MM.1S (cell line): Measurements from ENCODE around the gene HDAC3.

ENCODE experiments used
- DNase-seq: peaks from one replicate; pipeline ENCODE4 v3.0.0-alpha.2; 2015
- H2AFZ ChIP-seq: fragments of 300-600 bp; sonication (generic); 2 replicates; pipeline ENCODE4 v1.6.0; 2016; ENCODE audit warnings: antibody characterized with exemption, low read length
- H3F3A ChIP-seq: fragments of 300-600 bp; sonication (generic); 2 replicates; pipeline ENCODE4 v1.6.1; 2016; ENCODE audit warnings: mild to moderate bottlenecking, antibody characterized with exemption, low read length, moderate library complexity, mixed read lengths; ENCODE audit not compliant: insufficient read depth
- H3K27ac ChIP-seq: fragments of 300-600 bp; sonication (generic); 2 replicates; pipeline ENCODE4 v1.5.1; 2016; ENCODE audit warnings: mild to moderate bottlenecking, low read length
- H3K27me3 ChIP-seq: fragments of 300-600 bp; sonication (generic); replicated peaks from 2 replicates; pipeline ENCODE4 v1.6.0; 2016; ENCODE audit warnings: low read length; ENCODE audit not compliant: insufficient read depth
- H3K36me3 ChIP-seq: fragments of 300-600 bp; sonication (generic); replicated peaks from 2 replicates; pipeline ENCODE4 v1.6.1; 2016; ENCODE audit warnings: mild to moderate bottlenecking, low read length, mixed read lengths; ENCODE audit not compliant: insufficient read depth
- H3K4me1 ChIP-seq: fragments of 300-600 bp; sonication (generic); 2 replicates; pipeline ENCODE4 v1.6.1; 2016; ENCODE audit warnings: low read length, mixed read lengths
- H3K4me2 ChIP-seq: fragments of 300-600 bp; sonication (generic); 2 replicates; pipeline ENCODE4 v1.6.0; 2016; ENCODE audit warnings: low read depth, low read length
- H3K4me3 ChIP-seq: fragments of 300-600 bp; sonication (generic); 2 replicates; pipeline ENCODE4 v1.5.1; 2016; ENCODE audit warnings: low read length, mixed read lengths
- H3K79me2 ChIP-seq: fragments of 300-600 bp; sonication (generic); 2 replicates; pipeline ENCODE4 v1.6.1; 2016; ENCODE audit warnings: mixed run types, low read length, mixed read lengths
- H3K9ac ChIP-seq: fragments of 300-600 bp; sonication (generic); 2 replicates; pipeline ENCODE4 v1.6.1; 2016; ENCODE audit warnings: low read length, mixed read lengths
- H3K9me2 ChIP-seq: fragments of 300-600 bp; sonication (generic); replicated peaks from 2 replicates; pipeline ENCODE4 v1.6.1; 2016; ENCODE audit warnings: mild to moderate bottlenecking, low read length, mixed read lengths; ENCODE audit not compliant: insufficient read depth
- H3K9me3 ChIP-seq: fragments of 300-600 bp; sonication (generic); replicated peaks from 2 replicates; pipeline ENCODE4 v1.6.1; 2016; ENCODE audit warnings: mild to moderate bottlenecking, low read length, mixed read lengths; ENCODE audit not compliant: insufficient read depth
- H4K20me1 ChIP-seq: fragments of 300-600 bp; sonication (generic); 2 replicates; pipeline ENCODE4 v1.6.1; 2016; ENCODE audit warnings: mild to moderate bottlenecking, low read length, moderate library complexity, mixed read lengths; ENCODE audit not compliant: insufficient read depth
- CTCF ChIP-seq: fragments of 300-600 bp; sonication (generic); IDR thresholded peaks from 2 replicates; pipeline ENCODE4 v1.5.1; 2016; ENCODE audit warnings: antibody characterized with exemption, low read length, mixed read lengths
- EZH2 ChIP-seq: fragments of 300-600 bp; sonication (generic); optimal IDR thresholded peaks from 2 replicates; pipeline ENCODE3; 2017; ENCODE audit warnings: low read depth, mild to moderate bottlenecking, antibody characterized with exemption, low read length, mixed read lengths
- EZH2phosphoT487 ChIP-seq: fragments of 300-600 bp; sonication (generic); IDR thresholded peaks from 2 replicates; pipeline ENCODE4 v1.6.1; 2018; ENCODE audit warnings: antibody characterized with exemption, low read length

Gene HDAC3

DNA sequence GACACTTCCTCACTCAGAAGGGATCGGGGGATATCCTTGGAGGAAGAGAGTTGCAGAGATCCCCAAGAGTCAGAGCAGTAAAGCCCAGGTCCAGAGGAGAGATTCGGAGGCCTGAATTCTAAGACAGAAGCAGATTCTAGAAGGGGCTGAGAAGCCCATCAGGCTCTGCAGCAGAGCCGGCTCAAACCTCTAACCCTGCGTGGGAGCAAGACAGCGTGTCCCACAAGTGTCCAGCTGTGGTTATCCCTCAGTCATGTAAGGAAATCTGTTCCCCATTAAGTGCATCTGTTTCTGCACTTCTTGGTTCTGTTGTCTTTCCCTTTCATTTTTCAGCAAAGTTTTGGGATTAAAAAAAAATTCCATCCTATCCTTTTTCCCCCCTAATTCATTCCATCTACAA is 13.0 kb downstream of the HDAC3 start:
- peaks cover 35% of the 10 kb centered on the region for H3F3A ChIP-seq
- no peaks in the 10 kb centered on the region for H3K27me3 ChIP-seq
- no peak for DNase-seq
- peaks cover 25% of the 10 kb centered on the region for H3K4me1 ChIP-seq
- no peaks in the 10 kb centered on the region for H3K9me2 ChIP-seq
- H3K4me3 ChIP-seq: peak overlapping the region; percentile 14
- TF ChIP-seq EZH2phosphoT487 (no peak), CTCF (no peak), EZH2 (no peak)
- no peaks in the 10 kb centered on the region for H3K9me3 ChIP-seq
- peak overlapping the region; percentile 77 for H3K27ac ChIP-seq
- H3K36me3 ChIP-seq: no peaks in the 10 kb centered on the region
- H2AFZ ChIP-seq: peak overlapping the region; percentile 59; the same call in 1 of the 2 replicates
- H3K79me2 ChIP-seq: no peaks in the 10 kb centered on the region
- peak overlapping the region; percentile 91 for H3K4me2 ChIP-seq
- H4K20me1 ChIP-seq: no peaks in the 10 kb centered on the region
- peak overlapping the region; percentile 27; the same call in 1 of the 2 replicates for H3K9ac ChIP-seq

DNA sequence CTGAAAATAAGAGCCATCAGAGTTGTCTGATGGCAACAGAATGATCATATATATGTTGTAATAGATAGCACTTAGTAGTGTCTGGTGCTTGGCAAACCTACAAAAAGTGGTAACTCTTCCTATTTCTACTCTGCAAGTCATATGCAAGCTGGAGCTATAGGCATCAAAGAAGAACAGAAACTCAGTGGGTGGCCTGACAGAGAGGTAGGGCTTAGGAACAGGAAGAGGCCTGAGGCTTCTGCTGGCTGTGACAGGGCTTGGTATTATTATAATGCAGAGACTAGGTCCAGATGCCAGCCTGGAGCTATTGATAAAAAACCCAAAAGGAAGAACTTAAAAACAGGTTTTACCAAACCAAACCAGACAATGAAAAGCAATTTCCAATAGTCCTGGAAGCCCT is 13.5 kb downstream of the HDAC3 start:
- TF ChIP-seq EZH2: no peak
- no peak for TF ChIP-seq CTCF
- TF ChIP-seq EZH2phosphoT487: no peak
- peak; percentile 84 for DNase-seq
- Histone ChIP-seq H3K4me3 (peak overlapping the region; percentile 14), H3K9me2 (no peaks in the 10 kb centered on the region), H3K4me2 (peak overlapping the region; percentile 91), H2AFZ (peak overlapping the region; percentile 59; the same call in 1 of the 2 replicates), H3K4me1 (peaks cover 25% of the 10 kb centered on the region), H3K27me3 (no peaks in the 10 kb centered on the region), H3K79me2 (peaks cover 4% of the 10 kb centered on the region), H3K9ac (peak overlapping the region; percentile 27; the same call in 1 of the 2 replicates), H3K27ac (peak overlapping the region; percentile 77), H3F3A (peaks cover 36% of the 10 kb centered on the region), H3K36me3 (no peaks in the 10 kb centered on the region), H4K20me1 (no peaks in the 10 kb centered on the region), H3K9me3 (no peaks in the 10 kb centered on the region)

DNA sequence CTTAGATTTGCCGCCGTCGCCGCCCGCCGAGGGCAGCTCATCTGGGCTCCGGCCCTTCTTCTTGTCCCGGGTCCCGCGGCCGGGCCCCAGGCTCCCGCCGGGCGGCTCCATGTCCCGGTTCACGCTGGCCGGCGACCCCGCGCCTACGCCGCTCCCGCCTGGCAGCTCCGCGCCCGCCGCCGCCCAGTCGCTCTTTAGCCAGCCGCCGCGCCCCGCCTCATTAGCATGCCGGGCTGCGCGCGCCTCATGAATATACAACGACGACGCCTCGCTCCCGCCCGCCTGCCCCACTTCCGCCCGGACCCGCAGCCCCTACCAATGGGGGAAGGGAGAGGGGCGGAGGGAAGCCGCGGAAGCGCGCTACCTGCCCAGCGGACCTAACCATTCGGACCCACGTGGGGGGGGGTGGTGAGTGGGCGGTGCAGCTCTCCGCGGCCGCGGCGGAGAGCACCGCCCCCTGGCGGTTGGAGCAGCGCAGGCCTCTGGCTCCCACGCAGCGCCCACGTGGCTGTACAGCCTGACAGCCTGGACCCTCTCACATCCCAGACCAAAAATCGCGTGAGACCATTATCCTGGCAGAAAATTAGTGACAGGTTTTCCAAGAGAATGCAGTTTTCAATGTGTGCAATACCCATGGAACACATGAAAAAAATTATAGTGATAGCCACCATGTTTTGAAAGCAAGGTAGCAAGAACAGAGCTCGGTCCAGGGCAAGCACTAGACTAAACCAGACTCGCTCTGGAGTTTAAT is 17.7 kb downstream of the HDAC3 start, which contains the start of gene DIAPH1:
TSS of gene DIAPH1 (minus strand) at position 197 of the 751 bp plus-strand sequence. CDS start at position 111, 86 bp downstream.
- H3K27me3 ChIP-seq: no peaks in the 10 kb centered on the region
- peak within 1 kb of the TSS; percentile 85 for H3K4me3 ChIP-seq

More for the DNA sequence above, 17.7 kb downstream of the HDAC3 start, which contains the start of gene DIAPH1:
- no peaks in the 10 kb centered on the region for H3K9me3 ChIP-seq
- H3K4me1 ChIP-seq: peaks cover 31% of the 10 kb centered on the region
- H3K4me2 ChIP-seq: peak within 1 kb of the TSS; percentile 77
- no peaks in the 10 kb centered on the region for H3K9me2 ChIP-seq
- H3K9ac ChIP-seq: peak within 1 kb of the TSS; percentile 90
- H3F3A ChIP-seq: peaks cover 38% of the 10 kb centered on the region
- peak within 1 kb of the TSS; percentile 60 for H3K27ac ChIP-seq
- peak; percentile 96 for TF ChIP-seq CTCF
- no peak for TF ChIP-seq EZH2phosphoT487
- H3K36me3 ChIP-seq: 0 out of 2 replicates have a peak, but pooled peaks cover 3% of the 10 kb centered on the region
- H2AFZ ChIP-seq: peak within 1 kb of the TSS; percentile 69
- H4K20me1 ChIP-seq: no peaks in the 10 kb centered on the region; the same call in 1 of the 2 replicates
- peaks cover 46% of the 10 kb centered on the region for H3K79me2 ChIP-seq
- peak; percentile 98 for DNase-seq
